WI38 (cell line): ENCODE data around the gene TSHZ3.

ENCODE experiments used
- H3K4me3 ChIP-seq: 2 replicates; pipeline ENCODE4 v1.5.1; 2011; ENCODE audit warnings: low read depth, mild to moderate bottlenecking, control low read depth, low read length
- CTCF ChIP-seq: IDR thresholded peaks from 2 replicates; pipeline ENCODE4 v1.5.1; 2012; ENCODE audit warnings: low read depth, mild to moderate bottlenecking, control low read depth, low read length

The TSHZ3 gene

GRCh38 chr19:31261019-31261602, 88.1 kb downstream of the TSHZ3 start:
- 0 out of 2 replicates have a peak overlapping the region, but pooled peaks have one; percentile 7 for H3K4me3 ChIP-seq

DNA sequence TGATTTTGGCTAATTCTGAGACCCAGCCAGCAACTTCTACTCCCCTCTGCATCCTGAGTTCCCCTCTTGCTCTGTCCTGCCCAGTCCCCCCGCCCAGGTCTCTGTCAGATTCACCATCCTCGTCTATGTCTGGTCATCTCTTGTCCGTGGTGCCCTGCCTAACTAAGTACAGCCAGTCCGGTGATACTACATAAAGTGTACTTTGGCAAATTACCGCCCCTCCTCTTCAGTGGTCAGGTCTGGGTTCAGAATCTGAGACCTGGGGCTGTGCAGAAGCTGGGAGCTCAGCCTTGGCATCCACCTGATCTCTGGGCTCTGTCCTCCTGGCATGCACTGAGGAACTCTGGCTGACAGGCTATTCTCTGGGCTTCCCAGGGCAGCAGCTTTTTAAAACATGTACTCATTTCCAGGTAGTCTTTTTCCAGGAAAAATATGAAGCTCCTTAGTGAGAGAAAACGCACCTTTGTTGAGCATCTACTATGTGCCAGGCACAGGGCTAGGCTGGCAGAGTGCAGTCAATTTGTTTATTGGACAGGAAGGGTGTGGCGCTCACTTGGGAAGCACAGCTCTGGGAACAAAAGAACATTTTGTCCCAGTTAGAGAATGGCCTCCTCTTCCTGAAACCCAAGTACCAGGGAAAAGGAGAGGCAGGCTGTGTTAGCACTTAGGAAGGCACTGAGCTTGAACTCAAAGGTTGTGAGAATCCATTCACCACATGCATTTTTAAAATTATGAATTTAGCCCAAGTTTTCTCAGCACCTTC, 88.9 kb downstream of the TSHZ3 start:
- no peak overlapping the region for H3K4me3 ChIP-seq
- TF ChIP-seq CTCF, result no peak

More at GRCh38 chr19:31261019-31261602, 88.1 kb downstream of the TSHZ3 start:
- no peak for TF ChIP-seq CTCF

GRCh38 chr19:31258211-31259052, 90.8 kb downstream of the TSHZ3 start:
- no peak for TF ChIP-seq CTCF
- no peak overlapping the region for H3K4me3 ChIP-seq

DNA sequence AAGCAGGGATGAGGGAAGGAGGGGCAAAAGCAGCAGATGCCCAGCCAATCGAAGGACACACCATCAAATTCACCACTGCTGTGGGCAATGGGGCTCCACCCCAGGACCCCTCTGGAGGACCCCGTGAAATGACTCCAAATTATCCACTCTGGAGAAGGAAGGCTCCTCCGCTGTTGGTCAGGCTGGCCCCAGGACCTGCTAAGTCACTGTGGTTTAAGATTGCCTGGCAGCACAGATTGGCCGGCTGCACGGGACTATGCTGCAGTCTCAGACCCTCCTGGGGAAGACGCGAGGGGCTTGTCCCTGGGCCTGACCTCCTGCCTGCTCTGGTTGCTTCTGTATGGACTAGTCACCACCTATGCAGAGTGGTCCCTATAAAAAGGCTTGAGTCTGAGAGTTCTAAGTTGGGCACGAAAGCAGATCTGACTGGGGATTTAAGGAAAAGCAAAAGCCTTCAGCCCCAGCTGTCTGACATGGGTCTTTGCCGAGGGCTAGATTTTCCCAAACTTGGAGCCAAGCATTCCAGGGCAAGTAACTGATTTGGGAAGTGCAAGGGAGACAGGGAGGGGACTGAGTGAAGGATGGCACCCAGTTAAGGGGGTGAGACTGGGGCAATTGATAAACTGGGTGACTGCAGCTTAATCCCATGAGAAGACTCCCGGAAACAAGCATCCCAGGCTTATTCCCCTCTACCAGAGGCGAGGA, 91.7 kb downstream of the TSHZ3 start:
- no peak for TF ChIP-seq CTCF
- no peak overlapping the region for H3K4me3 ChIP-seq

- no peak overlapping the region for H3K4me3 ChIP-seq
- no peak for TF ChIP-seq CTCF
Measured at GRCh38 chr19:31257025-31257424, 92.2 kb downstream of the TSHZ3 start.

- H3K4me3 ChIP-seq, result no peak overlapping the region
- TF ChIP-seq CTCF, result no peak
Measured at GRCh38 chr19:31256593-31256960, 92.7 kb downstream of the TSHZ3 start.
